GM12892 (cell line): ENCODE data around the gene PTPRK.

Source experiments
- POLR2A ChIP-seq: IDR thresholded peaks from 2 replicates; pipeline ENCODE4 v1.6.1; 2011; ENCODE audit warnings: low read depth, low read length, control low read depth
- POLR2AphosphoS5 ChIP-seq: IDR thresholded peaks from 2 replicates; pipeline ENCODE4 v1.6.1; 2011; ENCODE audit warnings: low read depth, low read length, control low read depth
- TAF1 ChIP-seq: IDR thresholded peaks from 2 replicates; pipeline ENCODE4 v1.6.1; 2011; ENCODE audit warnings: low read depth, mild to moderate bottlenecking, control low read depth, low read length, borderline replicate concordance

- no peak for TF ChIP-seq POLR2AphosphoS5
- no peak for TF ChIP-seq TAF1
- no peak for TF ChIP-seq POLR2A
Measured at GRCh38 chr6:128233531-128233930, 286.9 kb downstream of the PTPRK start.
